Panc1 (cell line): Measurements from ENCODE around the gene CDKN2B-AS1. TPM values are rescaled to one million over a fixed set of nuclear protein-coding genes. Genes with fewer than 3 reads are reported as not detected.

Experiments used
- ATAC-seq: fragments of 200-7000 bp; cut with Tn5 transposase; 2 replicates; pipeline ENCODE4 v1.9.1; 2020; ENCODE audit warnings: mild to moderate bottlenecking, moderate library complexity
- BruUV-seq: library from RNA; stranded (reverse); fragments of 400-500 nt; replicated peaks from 2 replicates; lab custom pipeline; 2021; lab: Mats Ljungman, UMichigan
- CTCF ChIA-PET: fragments of 300-600 bp; sonication (Branson Sonifier 250); formaldehyde crosslinking; loops from one replicate; lab custom pipeline; 2022; ENCODE audit warnings: antibody characterized with exemption; lab: Charles Lee
- POLR2A ChIA-PET: fragments of 300-600 bp; sonication (Branson Sonifier 250); formaldehyde crosslinking; loops from one replicate; lab custom pipeline; 2022; ENCODE audit warnings: antibody characterized with exemption; lab: Charles Lee
- DNase-seq: peaks from one replicate; pipeline ENCODE4 v3.0.0-alpha.2; 2010; ENCODE audit warnings: low read depth, low spot score
- H3K27ac ChIP-seq: 2 replicates; pipeline ENCODE4 v1.5.1; 2011; ENCODE audit warnings: mild to moderate bottlenecking, low read length, inconsistent platforms
- H3K27me3 ChIP-seq: fragments of 200-500 bp; sonication (Bioruptor generic); 2 replicates; pipeline ENCODE4 v1.6.0; 2014; ENCODE audit warnings: low read length, inconsistent platforms; ENCODE audit not compliant: control insufficient read depth, insufficient read depth
- H3K36me3 ChIP-seq: fragments of 200-500 bp; sonication (Bioruptor generic); 2 replicates; pipeline ENCODE4 v1.5.1; 2014; ENCODE audit warnings: inconsistent platforms, mild to moderate bottlenecking, low read length, moderate library complexity; ENCODE audit not compliant: control insufficient read depth, insufficient read depth
- H3K4me1 ChIP-seq: 2 replicates; pipeline ENCODE4 v1.5.1; 2011; ENCODE audit warnings: inconsistent platforms, mild to moderate bottlenecking, low read length, moderate library complexity; ENCODE audit not compliant: control insufficient read depth, insufficient read depth
- H3K4me3 ChIP-seq, 2 experiments: 2 replicates each; pipeline ENCODE4 v1.5.1; 2011 to 2012; ENCODE audit warnings: low read depth in 2 of 2, low read length in 2 of 2, mild to moderate bottlenecking in 2 of 2, inconsistent platforms in 1 of 2, moderate library complexity in 1 of 2
- H3K9me3 ChIP-seq: fragments of 200-500 bp; sonication (Bioruptor generic); 2 replicates; pipeline ENCODE4 v1.5.1; 2014; ENCODE audit warnings: low read depth, mild to moderate bottlenecking, inconsistent platforms, low read length, moderate library complexity; ENCODE audit not compliant: control insufficient read depth, insufficient read depth
- POLR2AphosphoS5 ChIP-seq: IDR thresholded peaks from 2 replicates; pipeline ENCODE4 v1.6.1; 2012; ENCODE audit warnings: mild to moderate bottlenecking, low read depth, low read length, moderate library complexity
- SIN3A ChIP-seq: IDR thresholded peaks from 2 replicates; pipeline ENCODE4 v1.6.1; 2012; ENCODE audit warnings: low read depth, mild to moderate bottlenecking, low read length, moderate library complexity, borderline replicate concordance; ENCODE audit not compliant: insufficient read depth
- TCF7L2 ChIP-seq: IDR thresholded peaks from 2 replicates; pipeline ENCODE4 v1.6.1; 2011; ENCODE audit warnings: mild to moderate bottlenecking, low read depth, low read length, inconsistent platforms
- in situ Hi-C: cut with HindIII; loops from 2 replicates; pipeline ENCODE4 v1.10.0; 2016; ENCODE audit warnings: low sequenced_read_pairs, low pct_unique_long_range_greater_than_20kb
- intact Hi-C: fragments of 100-400 bp; cut with micrococcal nuclease; formaldehyde crosslinking; loops from one replicate; pipeline ENCODE4 v1.10.0; 2022; ENCODE audit not compliant: unreplicated experiment
- total RNA-seq: library from RNA; stranded (reverse); gene quantifications from one replicate; pipeline ENCODE4 v1.2.1, GENCODE V29; 2021; ENCODE audit not compliant: unreplicated experiment
- TF ChIP-seq, protein P1 (sequence below): fragments of 450-650 bp; IDR thresholded peaks from 2 replicates; pipeline ENCODE4 v1.5.1; 2017; ENCODE audit warnings: mild to moderate bottlenecking
- TF ChIP-seq, protein P2 (sequence below), 2 experiments: IDR thresholded peaks; 2 replicates each; pipeline ENCODE4 v1.6.1; 2011 to 2012; ENCODE audit warnings: low read depth in 2 of 2, control low read depth in 1 of 2, low read length in 1 of 2, mild to moderate bottlenecking in 1 of 2, moderate library complexity in 1 of 2; ENCODE audit not compliant: insufficient read depth in 1 of 2

CDKN2B-AS1 gene
- total RNA-seq, 1 experiment from 2014 or later = not detected

DNA sequence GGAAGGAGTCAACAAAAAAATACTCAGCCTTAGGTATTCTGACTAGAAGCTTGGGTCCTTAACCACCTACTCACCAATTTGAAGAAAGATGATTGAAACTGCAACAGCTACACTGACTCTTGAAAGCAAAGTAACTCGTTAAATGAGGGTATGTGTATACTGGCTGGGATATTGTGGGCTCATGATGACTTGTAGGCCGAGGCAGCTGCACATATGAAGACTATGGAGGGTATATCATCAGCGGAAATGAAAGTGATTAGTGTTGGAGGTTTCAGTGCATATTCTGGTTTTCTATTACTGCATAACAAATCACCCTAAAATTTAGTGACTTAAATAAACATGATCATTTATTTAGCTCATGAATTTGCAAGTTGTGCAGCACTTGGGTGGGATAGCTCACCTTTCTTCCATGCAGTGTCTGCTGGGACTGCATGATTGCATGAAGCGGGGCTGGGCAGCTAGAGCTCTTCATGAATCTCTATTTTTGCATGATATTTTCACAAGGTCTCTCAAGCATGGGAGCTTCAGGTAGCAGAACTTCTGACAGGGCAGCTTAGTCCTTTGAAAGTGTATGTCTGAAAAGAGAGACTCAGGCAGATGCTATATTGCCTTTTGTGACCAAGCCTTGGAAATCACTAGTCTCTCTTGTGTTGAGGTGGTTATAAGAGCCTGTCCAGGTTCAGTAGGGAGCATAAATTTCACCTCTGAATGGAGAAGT lies 110.6 kb downstream of the CDKN2B-AS1 start:
- POLR2A ChIA-PET = no interaction called here
- intact Hi-C loops = no loop called here
- no TSS peak for BruUV-seq
- H3K36me3 ChIP-seq = no peaks in the 10 kb centered on the region
- no peaks in the 10 kb centered on the region for H3K4me1 ChIP-seq
- TF ChIP-seq POLR2AphosphoS5 (no peak), SIN3A (no peak), TCF7L2 (no peak)
- TF ChIP-seq, protein P1, sequence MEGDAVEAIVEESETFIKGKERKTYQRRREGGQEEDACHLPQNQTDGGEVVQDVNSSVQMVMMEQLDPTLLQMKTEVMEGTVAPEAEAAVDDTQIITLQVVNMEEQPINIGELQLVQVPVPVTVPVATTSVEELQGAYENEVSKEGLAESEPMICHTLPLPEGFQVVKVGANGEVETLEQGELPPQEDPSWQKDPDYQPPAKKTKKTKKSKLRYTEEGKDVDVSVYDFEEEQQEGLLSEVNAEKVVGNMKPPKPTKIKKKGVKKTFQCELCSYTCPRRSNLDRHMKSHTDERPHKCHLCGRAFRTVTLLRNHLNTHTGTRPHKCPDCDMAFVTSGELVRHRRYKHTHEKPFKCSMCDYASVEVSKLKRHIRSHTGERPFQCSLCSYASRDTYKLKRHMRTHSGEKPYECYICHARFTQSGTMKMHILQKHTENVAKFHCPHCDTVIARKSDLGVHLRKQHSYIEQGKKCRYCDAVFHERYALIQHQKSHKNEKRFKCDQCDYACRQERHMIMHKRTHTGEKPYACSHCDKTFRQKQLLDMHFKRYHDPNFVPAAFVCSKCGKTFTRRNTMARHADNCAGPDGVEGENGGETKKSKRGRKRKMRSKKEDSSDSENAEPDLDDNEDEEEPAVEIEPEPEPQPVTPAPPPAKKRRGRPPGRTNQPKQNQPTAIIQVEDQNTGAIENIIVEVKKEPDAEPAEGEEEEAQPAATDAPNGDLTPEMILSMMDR = no peak
- TF ChIP-seq, protein P2, sequence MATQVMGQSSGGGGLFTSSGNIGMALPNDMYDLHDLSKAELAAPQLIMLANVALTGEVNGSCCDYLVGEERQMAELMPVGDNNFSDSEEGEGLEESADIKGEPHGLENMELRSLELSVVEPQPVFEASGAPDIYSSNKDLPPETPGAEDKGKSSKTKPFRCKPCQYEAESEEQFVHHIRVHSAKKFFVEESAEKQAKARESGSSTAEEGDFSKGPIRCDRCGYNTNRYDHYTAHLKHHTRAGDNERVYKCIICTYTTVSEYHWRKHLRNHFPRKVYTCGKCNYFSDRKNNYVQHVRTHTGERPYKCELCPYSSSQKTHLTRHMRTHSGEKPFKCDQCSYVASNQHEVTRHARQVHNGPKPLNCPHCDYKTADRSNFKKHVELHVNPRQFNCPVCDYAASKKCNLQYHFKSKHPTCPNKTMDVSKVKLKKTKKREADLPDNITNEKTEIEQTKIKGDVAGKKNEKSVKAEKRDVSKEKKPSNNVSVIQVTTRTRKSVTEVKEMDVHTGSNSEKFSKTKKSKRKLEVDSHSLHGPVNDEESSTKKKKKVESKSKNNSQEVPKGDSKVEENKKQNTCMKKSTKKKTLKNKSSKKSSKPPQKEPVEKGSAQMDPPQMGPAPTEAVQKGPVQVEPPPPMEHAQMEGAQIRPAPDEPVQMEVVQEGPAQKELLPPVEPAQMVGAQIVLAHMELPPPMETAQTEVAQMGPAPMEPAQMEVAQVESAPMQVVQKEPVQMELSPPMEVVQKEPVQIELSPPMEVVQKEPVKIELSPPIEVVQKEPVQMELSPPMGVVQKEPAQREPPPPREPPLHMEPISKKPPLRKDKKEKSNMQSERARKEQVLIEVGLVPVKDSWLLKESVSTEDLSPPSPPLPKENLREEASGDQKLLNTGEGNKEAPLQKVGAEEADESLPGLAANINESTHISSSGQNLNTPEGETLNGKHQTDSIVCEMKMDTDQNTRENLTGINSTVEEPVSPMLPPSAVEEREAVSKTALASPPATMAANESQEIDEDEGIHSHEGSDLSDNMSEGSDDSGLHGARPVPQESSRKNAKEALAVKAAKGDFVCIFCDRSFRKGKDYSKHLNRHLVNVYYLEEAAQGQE (IDR thresholded peaks at IDR 0.05; ENCODE audit: insufficient read depth in 1 of 2, low read depth in 2 of 2, low read length in 1 of 2) = no peak
- CTCF ChIA-PET = no interaction called here
- ATAC-seq (no peak), DNase-seq (no peak)
- no peak overlapping the region for H3K4me3 ChIP-seq
- H3K27ac ChIP-seq = no peak overlapping the region
- no peaks in the 10 kb centered on the region for H3K27me3 ChIP-seq
- H3K9me3 ChIP-seq = no peaks in the 10 kb centered on the region
- in situ Hi-C loops = no loop called here

DNA sequence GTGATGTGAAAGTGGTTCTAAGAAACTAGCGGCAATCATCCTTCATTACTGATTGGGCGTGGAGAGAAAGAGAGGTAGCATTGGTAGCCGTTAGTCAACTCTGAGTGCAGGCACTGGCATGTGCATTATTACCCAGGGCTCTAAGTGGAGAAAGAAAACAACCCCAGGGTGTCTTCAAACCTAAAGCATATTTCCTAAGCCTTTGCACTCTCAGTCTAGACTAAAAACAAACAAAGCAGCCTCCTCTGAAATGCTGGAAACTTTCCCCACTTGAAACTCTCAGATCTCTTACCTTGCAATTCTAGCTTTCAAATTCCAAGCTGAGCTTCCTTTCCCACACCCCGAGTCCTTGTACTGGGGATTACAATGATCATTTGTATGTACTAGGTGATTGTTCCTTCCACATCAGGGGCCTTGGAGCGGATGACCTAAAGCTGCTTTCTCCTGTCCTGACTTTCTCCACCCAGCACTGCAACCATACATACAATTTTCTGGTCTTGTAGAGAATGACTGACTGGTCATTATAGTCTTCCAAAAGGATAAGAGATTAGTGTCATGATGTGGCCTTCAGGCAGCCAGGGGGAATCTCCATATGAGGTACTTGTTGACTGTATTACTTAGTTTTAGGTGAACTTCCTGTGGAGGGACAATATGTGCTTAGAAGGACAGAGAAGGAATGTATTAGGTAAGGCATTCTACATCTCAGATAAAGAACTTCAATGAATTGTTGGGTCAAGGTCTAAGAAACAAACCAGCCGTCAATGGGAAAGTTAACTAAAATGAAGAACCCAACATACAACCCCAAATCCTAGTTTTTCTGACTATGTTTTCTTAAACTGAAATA lies 112.8 kb downstream of the CDKN2B-AS1 start:
- Histone ChIP-seq H3K36me3 (no peaks in the 10 kb centered on the region), H3K9me3 (no peaks in the 10 kb centered on the region), H3K4me3 (no peak overlapping the region), H3K27ac (no peak overlapping the region), H3K4me1 (no peaks in the 10 kb centered on the region), H3K27me3 (no peaks in the 10 kb centered on the region)
- CTCF ChIA-PET = no interaction called here
- TF ChIP-seq SIN3A = no peak
- TF ChIP-seq, protein P1 = no peak
- TF ChIP-seq POLR2AphosphoS5 = no peak
- TF ChIP-seq, protein P2 (IDR thresholded peaks at IDR 0.05; ENCODE audit: insufficient read depth in 1 of 2, low read depth in 2 of 2, low read length in 1 of 2) = no peak
- no peak for TF ChIP-seq TCF7L2
- POLR2A ChIA-PET = no interaction called here
- intact Hi-C loops = no loop called here
- ATAC-seq (no peak), DNase-seq (no peak)
- in situ Hi-C loops = no loop called here
- no TSS peak for BruUV-seq
